AG09319 (cell line): Measurements from ENCODE around the gene NLN.

Experiments used
- DNase-seq: peaks from one replicate; pipeline ENCODE4 v3.0.0-alpha.2; 2010; ENCODE audit warnings: low read depth; ENCODE audit errors: extremely low read depth
- CTCF ChIP-seq: IDR thresholded peaks from 2 replicates; pipeline ENCODE4 v1.5.1; 2011; ENCODE audit warnings: low read depth, mild to moderate bottlenecking, inconsistent platforms, low read length, moderate library complexity

The NLN gene

GRCh38 chr5:65812648-65813047 lies 90.6 kb downstream of the NLN start:
- no peak for DNase-seq
- no peak for TF ChIP-seq CTCF

- TF ChIP-seq CTCF = no peak
- DNase-seq = no peak
These were observed 91.2 kb downstream of the NLN start for GRCh38 chr5:65813174-65813573.

GRCh38 chr5:65815161-65815560 lies 93.2 kb downstream of the NLN start:
- TF ChIP-seq CTCF = no peak
- DNase-seq = no peak

- DNase-seq = no peak
- no peak for TF ChIP-seq CTCF
These were observed 94.7 kb downstream of the NLN start for GRCh38 chr5:65816729-65817128.

GRCh38 chr5:65817931-65818330 lies 95.9 kb downstream of the NLN start:
- no peak for DNase-seq

GRCh38 chr5:65818592-65818991 lies 96.6 kb downstream of the NLN start:
- no peak for TF ChIP-seq CTCF
- DNase-seq = no peak

More at GRCh38 chr5:65817931-65818330, 95.9 kb downstream of the NLN start:
- TF ChIP-seq CTCF = no peak

GRCh38 chr5:65819215-65819904 lies 97.4 kb downstream of the NLN start:
- DNase-seq = no peak
- no peak for TF ChIP-seq CTCF
